Central memory CD4-positive, alpha-beta T cell (primary cell): ENCODE data around the gene MED28.

Source experiments
- DNase-seq: peaks from one replicate; pipeline ENCODE4 v3.0.0; 2022

MED28 gene

DNA sequence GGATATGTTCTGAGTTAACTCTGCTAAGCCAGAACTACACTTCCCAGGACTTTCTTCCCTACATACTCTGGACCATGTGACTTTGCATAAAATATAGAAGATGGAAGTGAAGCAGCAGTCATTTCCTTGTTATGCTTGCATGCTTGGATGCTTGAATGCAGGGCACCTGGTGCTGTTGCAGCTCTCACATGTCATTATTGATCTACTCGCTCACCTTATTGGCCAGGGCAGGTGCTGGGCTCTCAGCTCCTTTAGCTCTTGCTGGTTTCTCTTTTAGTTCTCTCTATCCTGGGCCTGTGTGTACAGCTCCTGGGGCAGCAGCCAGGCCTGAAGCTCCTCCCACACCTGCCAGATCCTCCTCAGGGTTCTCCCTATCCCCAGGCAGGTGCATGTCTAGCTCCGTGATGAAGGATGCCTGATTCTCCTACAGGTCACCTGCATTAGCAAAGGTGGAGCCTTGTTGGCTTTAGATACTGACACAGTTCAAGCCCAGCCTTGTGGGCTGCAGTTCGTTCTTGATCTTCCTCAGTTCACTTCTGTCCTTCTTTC lies 53.3 kb downstream of the MED28 start:
- DNase-seq = no peak

DNA sequence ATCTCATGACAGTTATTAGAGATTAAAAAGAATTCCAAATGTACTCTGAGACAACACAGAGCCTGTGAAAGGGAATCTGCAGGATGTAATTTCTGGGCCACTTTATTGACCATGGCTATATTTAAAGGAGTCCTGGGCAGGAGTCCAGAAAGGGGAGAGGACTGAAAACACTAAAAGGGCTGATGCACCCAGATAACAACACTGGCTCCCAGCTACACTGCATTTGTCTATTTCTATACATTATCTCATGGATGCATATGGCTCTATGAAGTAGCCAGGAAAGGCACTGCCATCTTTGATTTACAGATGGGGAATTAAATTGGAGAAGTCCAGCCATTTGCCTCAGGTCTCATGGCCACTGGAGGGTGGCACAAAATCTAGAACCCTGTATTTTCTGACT lies 56.0 kb downstream of the MED28 start:
- no peak for DNase-seq

DNA sequence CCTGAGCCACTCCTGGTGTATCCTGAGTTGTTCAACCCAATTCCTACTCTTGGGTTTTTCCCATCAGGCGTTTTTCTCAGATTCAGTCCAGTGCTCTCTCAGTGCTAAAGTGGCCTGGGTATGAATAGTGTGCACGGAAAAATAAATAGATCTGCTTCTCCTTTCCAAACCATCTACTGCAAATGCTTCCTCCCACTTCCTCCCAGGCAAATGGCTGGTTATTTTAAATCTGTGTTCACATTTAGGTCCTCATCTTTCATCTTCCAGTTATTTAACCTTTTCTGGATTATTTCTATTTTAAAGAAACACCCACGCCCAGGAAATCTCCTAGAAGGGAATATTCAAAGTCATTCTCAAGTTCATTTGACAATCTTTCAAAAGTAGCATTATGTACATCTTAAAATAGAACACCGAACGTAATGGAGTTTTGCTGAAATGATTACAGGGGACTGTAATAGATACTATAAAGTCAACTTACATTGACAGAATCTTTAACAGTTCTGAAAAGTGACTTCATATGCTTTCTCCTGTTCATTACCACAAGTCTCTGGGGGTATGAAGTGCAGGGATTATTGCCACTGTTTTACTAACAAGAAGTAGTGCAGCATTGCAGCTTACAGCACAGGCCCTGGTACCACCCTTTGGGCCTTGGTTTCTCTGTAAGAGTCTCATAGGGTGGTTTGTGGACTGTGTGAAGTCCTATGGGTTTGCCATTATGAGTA lies 66.3 kb downstream of the MED28 start:
- DNase-seq = no peak

DNA sequence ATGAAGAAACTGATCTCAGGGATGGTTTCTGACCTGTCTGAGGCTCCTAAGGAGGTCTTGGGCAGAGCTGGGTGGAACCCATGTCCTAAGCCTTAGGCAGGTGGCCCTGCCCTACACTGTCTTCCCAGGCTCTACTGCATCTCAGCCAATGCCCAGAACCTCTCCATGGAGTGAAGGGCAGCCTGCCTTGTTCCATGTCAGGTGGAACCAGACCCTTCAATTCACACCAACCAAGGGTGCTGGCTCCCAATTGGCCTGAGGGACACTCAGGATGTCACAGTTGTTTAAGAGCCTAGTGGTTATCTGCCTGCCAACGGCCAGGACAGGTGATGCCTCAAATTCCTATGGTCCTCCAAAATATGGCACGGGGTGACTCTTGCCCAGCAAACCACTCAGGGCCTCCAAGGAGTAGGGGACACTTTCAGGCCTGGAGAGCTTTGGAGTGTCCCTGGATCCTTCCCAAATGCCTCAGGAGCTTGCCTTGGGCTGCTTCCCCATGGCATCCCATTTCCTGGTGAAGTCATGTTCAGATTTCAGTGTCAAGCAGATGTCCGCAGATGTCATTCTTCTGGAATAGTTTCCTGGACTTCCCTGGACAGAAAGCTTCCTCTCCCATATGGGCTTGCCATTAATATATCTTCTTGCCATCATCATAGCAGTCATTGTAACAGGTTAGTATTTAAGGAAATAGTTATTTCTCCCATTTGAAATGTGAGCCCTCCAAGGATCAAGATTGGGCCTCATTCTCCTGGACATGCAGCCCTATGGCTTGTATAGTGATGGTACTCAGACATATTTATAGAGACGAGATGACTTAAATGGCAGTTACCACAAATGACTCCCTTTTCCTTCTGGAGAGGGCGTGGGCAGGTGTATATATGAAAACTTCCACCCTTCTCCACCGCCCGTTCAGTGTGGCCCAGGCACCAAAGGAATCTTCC lies 67.1 kb downstream of the MED28 start:
- no peak for DNase-seq

DNA sequence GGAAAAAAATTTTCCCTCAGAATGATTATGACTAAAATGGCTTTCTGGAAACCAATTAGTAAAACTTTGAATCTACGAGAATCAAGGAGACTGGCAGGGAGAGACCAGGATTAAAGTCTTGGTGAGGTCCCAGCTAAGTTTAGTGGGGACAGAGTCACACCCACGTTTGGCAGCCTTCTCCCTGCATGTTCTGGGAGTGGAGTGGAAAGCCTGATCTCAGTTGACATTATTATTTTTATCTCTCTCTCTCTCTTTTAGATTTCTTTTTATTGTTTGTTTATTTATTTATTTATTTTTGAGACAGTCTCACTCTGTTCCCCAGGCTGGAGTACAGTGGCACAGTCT lies 67.8 kb downstream of the MED28 start:
- no peak for DNase-seq
